ENCODE data around the gene ANKIB1.

GRCh38 chr7:92251181-92251580 is 5.4 kb downstream of the ANKIB1 start:
- no peak for TF ChIP-seq CTCF (conservative IDR thresholded peaks at IDR 0.05; ENCODE audit: low read length)
- TF ChIP-seq EZH2phosphoT487 (IDR thresholded peaks at IDR 0.05; ENCODE audit: borderline replicate concordance), result no peak

Data from Loucy (cell line).